Endothelial cell of umbilical vein (primary cell): ENCODE measurements around the gene GULP1. TPM values are rescaled to one million over a fixed set of nuclear protein-coding genes. Genes with fewer than 3 reads are reported as not detected.

Source experiments
- BruUV-seq: library from RNA; stranded (reverse); fragments of 400-500 nt; replicated peaks from 2 replicates; lab custom pipeline; 2021; lab: Mats Ljungman, UMichigan
- CTCF ChIA-PET: fragments of 300-600, 350-600 bp; sonication (Branson Sonifier 250); formaldehyde crosslinking; loops from one replicate; lab custom pipeline; 2021; ENCODE audit warnings: antibody characterized with exemption, inconsistent platforms; lab: Charles Lee
- POLR2A ChIA-PET: fragments of 300-600, 350-600 bp; sonication (Branson Sonifier 250); formaldehyde crosslinking; loops from one replicate; lab custom pipeline; 2021; ENCODE audit warnings: antibody characterized with exemption, inconsistent platforms; lab: Charles Lee
- DNase-seq: peaks from one replicate; pipeline ENCODE4 v3.0.0-alpha.2; 2011; ENCODE audit warnings: low read depth, low spot score
- FAIRE-seq: peaks from 2 replicates; lab custom pipeline; 2011; peaks lifted over from hg19 to GRCh38; lab: Jason Lieb, UNC
- H2AFZ ChIP-seq: 2 replicates; pipeline ENCODE4 v1.6.0; 2012; ENCODE audit warnings: low read depth, low read length, control low read depth, inconsistent platforms
- H3K27ac ChIP-seq: 2 replicates; pipeline ENCODE4 v1.5.1; 2011; ENCODE audit warnings: low read depth, mild to moderate bottlenecking, control low read depth, low read length, moderate library complexity; ENCODE audit not compliant: insufficient read depth
- H3K27me3 ChIP-seq, 2 experiments: 2 replicates each; pipeline versions ENCODE4 v1.6.0 to v1.6.1; 2011; ENCODE audit warnings: low read length in 2 of 2, mixed read lengths in 1 of 2; ENCODE audit not compliant: control insufficient read depth in 2 of 2, insufficient read depth in 2 of 2
- H3K36me3 ChIP-seq, 2 experiments: 2 replicates in 1 of 2; 3 replicates in 1 of 2; pipeline ENCODE4 v1.5.1; 2011; ENCODE audit warnings: low read length in 2 of 2, mild to moderate bottlenecking in 1 of 2, moderate library complexity in 1 of 2; ENCODE audit not compliant: control insufficient read depth in 2 of 2, insufficient read depth in 2 of 2; ENCODE audit errors: extremely low read depth in 1 of 2
- H3K4me1 ChIP-seq: 3 replicates; pipeline ENCODE4 v1.5.1; 2011; ENCODE audit warnings: mild to moderate bottlenecking, low read length; ENCODE audit not compliant: control insufficient read depth, insufficient read depth; ENCODE audit errors: extremely low read depth
- H3K4me2 ChIP-seq: 2 replicates; pipeline ENCODE4 v1.6.1; 2011; ENCODE audit warnings: low read length, control low read depth, mixed read lengths; ENCODE audit not compliant: insufficient read depth
- H3K4me3 ChIP-seq, 3 experiments: fragments of 200-600 bp in 1 of 3; sonication (generic), shearing (Covaris generic) in 1 of 3; replicated peaks in 1 of 3; 2 replicates each; pipeline ENCODE4 v1.5.1; 2011 to 2016; ENCODE audit warnings: control low read depth in 3 of 3, low read length in 3 of 3, mild to moderate bottlenecking in 2 of 3, inconsistent platforms in 1 of 3, low read depth in 1 of 3, moderate library complexity in 1 of 3; ENCODE audit not compliant: insufficient read depth in 1 of 3
- H3K79me2 ChIP-seq: 2 replicates; pipeline ENCODE4 v1.6.0; 2012; ENCODE audit warnings: low read length, inconsistent platforms; ENCODE audit not compliant: control insufficient read depth, insufficient read depth
- H3K9ac ChIP-seq: replicated peaks from 2 replicates; pipeline ENCODE3; 2011; ENCODE audit warnings: low read length, control low read depth; ENCODE audit not compliant: insufficient read depth; ENCODE audit errors: extremely low read depth
- H3K9me1 ChIP-seq: replicated peaks from 3 replicates; pipeline ENCODE4 v1.6.0; 2011; ENCODE audit warnings: mild to moderate bottlenecking, low read length; ENCODE audit not compliant: control insufficient read depth, insufficient read depth; ENCODE audit errors: extremely low read depth
- H3K9me3 ChIP-seq: replicated peaks from 2 replicates; pipeline ENCODE4 v1.5.1; 2012; ENCODE audit warnings: low read length, inconsistent platforms; ENCODE audit not compliant: control insufficient read depth, insufficient read depth
- H4K20me1 ChIP-seq: replicated peaks from 2 replicates; pipeline ENCODE3; 2011; ENCODE audit warnings: mild to moderate bottlenecking, low read length; ENCODE audit not compliant: control insufficient read depth, insufficient read depth; ENCODE audit errors: extremely low read depth
- CTCF ChIP-seq, 2 donors: IDR thresholded peaks; 1 replicate in 1 of 2; 2 replicates in 1 of 2; pipeline ENCODE4 v1.5.1; 2011; ENCODE audit warnings: low read length in 2 of 2, mild to moderate bottlenecking in 2 of 2, moderate library complexity in 2 of 2, control low read depth in 1 of 2, inconsistent platforms in 1 of 2, low read depth in 1 of 2; ENCODE audit not compliant: insufficient read depth in 1 of 2; ENCODE audit errors: extremely low read depth in 1 of 2
- EZH2 ChIP-seq: IDR thresholded peaks from 2 replicates; pipeline ENCODE4 v1.6.1; 2012; ENCODE audit warnings: borderline replicate concordance, low read depth, mild to moderate bottlenecking, moderate library complexity, low read length, inconsistent platforms; ENCODE audit not compliant: severe bottlenecking
- FOS ChIP-seq: IDR thresholded peaks from 2 replicates; pipeline ENCODE4 v1.6.1; 2011; ENCODE audit warnings: mild to moderate bottlenecking, low read length, moderate library complexity, borderline replicate concordance; ENCODE audit not compliant: insufficient read depth
- GATA2 ChIP-seq: IDR thresholded peaks from 2 replicates; pipeline ENCODE4 v1.7.0; 2011; ENCODE audit warnings: low read depth, mild to moderate bottlenecking, moderate library complexity, mixed read lengths, low read length; ENCODE audit not compliant: insufficient read length, insufficient read depth
- JUN ChIP-seq: IDR thresholded peaks from 2 replicates; pipeline ENCODE4 v1.6.1; 2011; ENCODE audit warnings: borderline replicate concordance, low read depth; ENCODE audit not compliant: insufficient read length, insufficient read depth
- MAX ChIP-seq: IDR thresholded peaks from 2 replicates; pipeline ENCODE4 v1.6.1; 2011; ENCODE audit not compliant: insufficient read depth, insufficient read length
- MYC ChIP-seq: IDR thresholded peaks from one replicate; pipeline ENCODE4 v1.6.1; 2011; ENCODE audit warnings: mild to moderate bottlenecking, low read depth, low read length
- POLR2A ChIP-seq: IDR thresholded peaks from 2 replicates; pipeline ENCODE4 v1.6.1; 2012; ENCODE audit warnings: low read depth, mild to moderate bottlenecking, control low read depth, low read length
- POLR2AphosphoS5 ChIP-seq: IDR thresholded peaks from 2 replicates; pipeline ENCODE4 v1.6.1; 2012; ENCODE audit warnings: low read depth, mild to moderate bottlenecking, control low read depth, low read length, moderate library complexity; ENCODE audit not compliant: insufficient read depth
- dilution Hi-C: fragments of 300-500 bp; cut with MboI; formaldehyde crosslinking; loops from one replicate; pipeline ENCODE4 v1.15.0; 2019; ENCODE audit warnings: low sequenced_read_pairs; ENCODE audit not compliant: extremely low pct_ligation_motif_present
- intact Hi-C: fragments of 100-400 bp; cut with micrococcal nuclease; formaldehyde crosslinking; loops from one replicate; pipeline ENCODE4 v1.10.0; 2022
- polyA plus RNA-seq, 4 experiments: library from polyadenylated mRNA; depleted of rRNA in 3 of 4; stranded (reverse) in 3 of 4; unstranded in 1 of 4; fragments of >200 nt; gene quantifications; 2 replicates each; pipeline versions ENCODE4 v1.2.1 to v1.2.3, GENCODE V29; 2011 to 2012; ENCODE audit warnings: missing spikeins in 1 of 4
- total RNA-seq: library from RNA; stranded (reverse); gene quantifications from 2 replicates; pipeline ENCODE4 v1.2.3, GENCODE V29; 2021

Gene GULP1
- total and polyA plus RNA-seq, 2 donors (not counting 3 experiments of a cell fraction or from before 2014, with no cell fraction given), result 24.4 to 53.8 TPM

- DNase-seq (no peak), FAIRE-seq (no peak)
- no peak for TF ChIP-seq MYC
- TF ChIP-seq GATA2, result no peak
- no peak for TF ChIP-seq JUN
- TF ChIP-seq EZH2, result no peak
- no peak for TF ChIP-seq POLR2A
- no peak for TF ChIP-seq CTCF (IDR thresholded peaks at IDR 0.05; ENCODE audit: extremely low read depth in 1 of 2, insufficient read depth in 1 of 2, low read depth in 1 of 2, low read length in 2 of 2)
- TF ChIP-seq FOS, result no peak
- no peak for TF ChIP-seq MAX
- TF ChIP-seq POLR2AphosphoS5, result no peak
- H2AFZ ChIP-seq, result no peak overlapping the region
- no TSS peak for BruUV-seq
- no peaks in the 10 kb centered on the region for H3K27me3 ChIP-seq
- dilution Hi-C loops, result no loop called here
- H4K20me1 ChIP-seq, result no peaks in the 10 kb centered on the region
- no peaks in the 10 kb centered on the region for H3K4me1 ChIP-seq
- H3K27ac ChIP-seq, result no peak overlapping the region
- H3K9ac ChIP-seq, result no peak overlapping the region
- intact Hi-C loops, result no loop called here
- CTCF ChIA-PET, result interaction anchor here (0.9 kb wide), 2 partner anchors 9 to 16 kb away, joined by 3 read pairs; no protein-coding TSS in a partner anchor
- H3K4me2 ChIP-seq, result no peak overlapping the region
- POLR2A ChIA-PET, result no interaction called here
- no peaks in the 10 kb centered on the region for H3K79me2 ChIP-seq
- no peaks in the 10 kb centered on the region for H3K9me1 ChIP-seq
- no peaks in the 10 kb centered on the region for H3K9me3 ChIP-seq
- no peak overlapping the region for H3K4me3 ChIP-seq
- no peaks in the 10 kb centered on the region for H3K36me3 ChIP-seq
These were observed 339.5 kb downstream of the GULP1 start for GRCh38 chr2:188631037-188631809.
